ENCODE results near the gene DAPK2.

DNA sequence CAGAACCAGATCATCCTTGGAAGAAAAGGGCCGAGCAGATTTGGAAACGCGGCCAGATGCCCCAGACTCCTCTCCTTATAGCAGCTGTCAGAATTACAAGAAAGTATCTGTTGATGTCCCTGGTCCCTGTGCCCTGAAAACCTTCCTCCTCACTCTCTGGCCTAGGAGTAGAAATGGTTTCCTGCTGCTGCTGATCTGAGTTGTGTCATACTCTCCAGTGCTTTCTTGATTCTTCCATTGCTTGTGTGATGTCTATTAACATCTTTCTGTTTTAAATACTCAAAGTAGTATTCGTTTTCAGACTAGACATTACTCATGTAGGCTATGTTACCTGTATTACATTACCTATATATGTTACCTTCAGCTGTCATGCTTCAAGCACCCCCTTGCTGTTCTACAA lies 185.7 kb downstream of the DAPK2 start:
- no peak for TF ChIP-seq CTCF (IDR thresholded peaks at IDR 0.05)
- TF ChIP-seq POLR2A (IDR thresholded peaks at IDR 0.05): no peak
- TF ChIP-seq POLR2AphosphoS5 (IDR thresholded peaks at IDR 0.05): no peak
- TF ChIP-seq EP300 (IDR thresholded peaks at IDR 0.05): no peak
